ENCODE measurements around the gene CD55. TPM values are rescaled to one million over a fixed set of nuclear protein-coding genes. Genes with fewer than 3 reads are reported as not detected.

Gene CD55
- total RNA-seq, 1 donor from 2014 or later, result 4.0 TPM

DNA sequence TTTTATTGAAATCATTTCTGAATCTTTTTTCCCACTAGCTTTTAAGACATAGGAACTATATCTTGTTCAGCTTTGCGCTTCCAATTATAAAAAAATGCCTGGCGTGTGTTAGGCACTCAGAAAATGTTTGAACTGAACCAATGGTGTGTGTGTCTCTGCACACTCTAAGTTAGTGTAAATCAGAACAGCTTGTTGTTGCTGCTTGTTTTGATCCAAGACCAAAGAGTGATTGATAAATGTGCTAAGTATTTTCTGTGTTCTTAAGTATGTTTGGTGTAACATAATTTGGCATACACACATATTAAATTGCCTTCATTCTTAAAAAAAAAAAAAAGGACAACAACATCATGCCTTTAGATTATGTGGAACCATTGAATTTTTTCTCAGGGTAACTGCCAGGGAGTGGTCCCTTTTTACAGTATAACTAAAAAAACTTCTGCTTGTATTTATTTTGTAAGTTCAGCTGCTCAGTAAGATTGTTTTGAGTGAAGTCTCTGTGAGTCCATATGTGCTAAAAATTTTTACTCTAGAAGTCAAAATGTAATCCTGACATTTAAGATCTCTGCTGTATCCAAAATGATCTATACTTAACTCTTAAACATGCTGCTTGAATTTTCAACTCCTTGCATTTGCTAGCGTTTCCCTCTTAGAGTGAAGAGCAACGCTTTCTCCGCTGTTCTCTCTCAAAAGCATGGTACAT lies 8.7 kb downstream of the CD55 start:
- Mint-ChIP-seq H3K36me3 (ENCODE audit: low read depth) (peaks cover 18% of the 10 kb centered on the region), H3K4me3 (no peak overlapping the region), H3K4me1 (no peaks in the 10 kb centered on the region), H3K27me3 (ENCODE audit: low read depth) (no peaks in the 10 kb centered on the region), H3K27ac (ENCODE audit: unreplicated experiment) (no peak overlapping the region), H3K9me3 (peaks cover 10% of the 10 kb centered on the region)
- DNase-seq (ENCODE audit: low read depth, low spot score), result no peak
- TF ChIP-seq, protein P1, sequence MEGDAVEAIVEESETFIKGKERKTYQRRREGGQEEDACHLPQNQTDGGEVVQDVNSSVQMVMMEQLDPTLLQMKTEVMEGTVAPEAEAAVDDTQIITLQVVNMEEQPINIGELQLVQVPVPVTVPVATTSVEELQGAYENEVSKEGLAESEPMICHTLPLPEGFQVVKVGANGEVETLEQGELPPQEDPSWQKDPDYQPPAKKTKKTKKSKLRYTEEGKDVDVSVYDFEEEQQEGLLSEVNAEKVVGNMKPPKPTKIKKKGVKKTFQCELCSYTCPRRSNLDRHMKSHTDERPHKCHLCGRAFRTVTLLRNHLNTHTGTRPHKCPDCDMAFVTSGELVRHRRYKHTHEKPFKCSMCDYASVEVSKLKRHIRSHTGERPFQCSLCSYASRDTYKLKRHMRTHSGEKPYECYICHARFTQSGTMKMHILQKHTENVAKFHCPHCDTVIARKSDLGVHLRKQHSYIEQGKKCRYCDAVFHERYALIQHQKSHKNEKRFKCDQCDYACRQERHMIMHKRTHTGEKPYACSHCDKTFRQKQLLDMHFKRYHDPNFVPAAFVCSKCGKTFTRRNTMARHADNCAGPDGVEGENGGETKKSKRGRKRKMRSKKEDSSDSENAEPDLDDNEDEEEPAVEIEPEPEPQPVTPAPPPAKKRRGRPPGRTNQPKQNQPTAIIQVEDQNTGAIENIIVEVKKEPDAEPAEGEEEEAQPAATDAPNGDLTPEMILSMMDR (conservative IDR thresholded peaks at IDR 0.05), result no peak

GRCh38 chr1:207331354-207332313 lies 10.2 kb downstream of the CD55 start:
- no peak for DNase-seq (ENCODE audit: low read depth, low spot score)
- TF ChIP-seq, protein P1 (conservative IDR thresholded peaks at IDR 0.05), result no peak
- no peaks in the 10 kb centered on the region for H3K27me3 Mint-ChIP-seq (ENCODE audit: low read depth)

DNA sequence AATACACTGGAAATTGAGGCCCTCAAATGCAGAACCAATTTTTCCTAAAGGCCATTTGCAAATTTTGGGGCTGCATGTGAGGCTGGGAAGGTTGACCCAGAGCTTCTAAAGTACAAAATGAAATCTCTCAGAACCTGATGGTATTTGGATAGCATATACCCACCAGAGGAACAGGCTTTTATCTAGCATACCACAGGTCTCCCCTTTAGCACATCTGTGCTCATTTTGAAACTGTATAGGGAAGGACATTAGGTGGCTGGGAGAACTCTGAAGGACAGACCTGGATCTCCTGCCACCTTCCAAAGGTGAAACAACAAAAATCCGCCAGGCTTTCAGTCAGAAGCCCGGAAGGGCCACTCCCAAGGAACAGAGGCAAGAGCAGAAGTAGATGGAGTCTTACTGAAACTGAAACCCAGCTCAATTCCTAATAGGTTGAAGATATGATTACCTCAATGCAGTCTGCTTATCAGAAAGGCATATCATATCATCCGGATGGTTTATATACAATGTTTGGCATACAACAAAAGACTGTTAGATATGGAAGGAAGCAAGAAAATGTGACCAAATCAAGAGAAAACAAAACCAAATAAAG lies 11.6 kb downstream of the CD55 start:
- Mint-ChIP-seq H3K4me3 (no peak overlapping the region), H3K9me3 (peaks cover 12% of the 10 kb centered on the region), H3K27me3 (ENCODE audit: low read depth) (no peaks in the 10 kb centered on the region), H3K4me1 (no peaks in the 10 kb centered on the region), H3K27ac (ENCODE audit: unreplicated experiment) (no peak overlapping the region), H3K36me3 (ENCODE audit: low read depth) (peaks cover 23% of the 10 kb centered on the region)
- TF ChIP-seq, protein P1 (conservative IDR thresholded peaks at IDR 0.05), result no peak
- no peak for DNase-seq (ENCODE audit: low read depth, low spot score)

More at GRCh38 chr1:207331354-207332313, 10.2 kb downstream of the CD55 start:
- no peak overlapping the region for H3K27ac Mint-ChIP-seq (ENCODE audit: unreplicated experiment)
- no peaks in the 10 kb centered on the region for H3K4me1 Mint-ChIP-seq
- no peak overlapping the region for H3K4me3 Mint-ChIP-seq
- H3K36me3 Mint-ChIP-seq (ENCODE audit: low read depth), result peaks cover 21% of the 10 kb centered on the region
- H3K9me3 Mint-ChIP-seq, result peaks cover 10% of the 10 kb centered on the region

GRCh38 chr1:207333620-207334019 lies 12.1 kb downstream of the CD55 start:
- Mint-ChIP-seq H3K27me3 (ENCODE audit: low read depth) (no peaks in the 10 kb centered on the region), H3K4me1 (no peaks in the 10 kb centered on the region), H3K27ac (ENCODE audit: unreplicated experiment) (no peak overlapping the region), H3K36me3 (ENCODE audit: low read depth) (peaks cover 23% of the 10 kb centered on the region), H3K4me3 (no peak overlapping the region), H3K9me3 (peaks cover 12% of the 10 kb centered on the region)
- TF ChIP-seq, protein P1 (conservative IDR thresholded peaks at IDR 0.05), result no peak
- no peak for DNase-seq (ENCODE audit: low read depth, low spot score)

DNA sequence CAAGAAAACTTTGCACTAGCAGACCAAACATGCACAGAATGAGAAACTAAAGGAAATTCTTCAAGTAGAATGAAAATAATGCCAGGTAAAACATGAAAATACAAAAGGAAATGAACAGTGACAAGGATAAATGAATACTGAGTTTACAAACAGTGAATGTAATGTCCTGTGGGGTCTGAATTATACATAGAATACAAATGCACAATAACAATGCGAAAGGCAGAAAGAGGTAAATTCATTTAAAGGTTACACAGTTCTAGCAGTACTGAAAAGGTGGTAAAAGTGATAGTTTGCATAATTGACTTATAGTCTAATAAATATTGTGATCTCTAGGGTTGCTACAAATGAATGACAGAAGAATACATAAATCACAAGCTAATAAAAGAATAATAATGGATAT lies 12.9 kb downstream of the CD55 start:
- TF ChIP-seq, protein P1 (conservative IDR thresholded peaks at IDR 0.05), result no peak
- no peaks in the 10 kb centered on the region for H3K4me1 Mint-ChIP-seq

More for the DNA sequence above, 12.9 kb downstream of the CD55 start:
- H3K27me3 Mint-ChIP-seq (ENCODE audit: low read depth), result no peaks in the 10 kb centered on the region
- H3K36me3 Mint-ChIP-seq (ENCODE audit: low read depth), result peaks cover 23% of the 10 kb centered on the region
- no peak overlapping the region for H3K27ac Mint-ChIP-seq (ENCODE audit: unreplicated experiment)
- no peak for DNase-seq (ENCODE audit: low read depth, low spot score)
- peaks cover 12% of the 10 kb centered on the region for H3K9me3 Mint-ChIP-seq
- no peak overlapping the region for H3K4me3 Mint-ChIP-seq

All from neural crest cell (in vitro differentiated cells).